Muscle layer of colon (tissue), 2 donors: ENCODE measurements around the gene DNAAF8.

Experiments used
- H3K27ac ChIP-seq: one replicate; pipeline ENCODE4 v1.7.0; 2013; ENCODE audit warnings: low read depth, mild to moderate bottlenecking, low read length, moderate library complexity
- H3K27me3 ChIP-seq, 2 donors: one replicate each; pipeline ENCODE4 v1.7.0; 2013; ENCODE audit warnings: low read length in 2 of 2, mild to moderate bottlenecking in 2 of 2; ENCODE audit not compliant: insufficient read depth in 2 of 2, control insufficient read depth in 1 of 2
- H3K36me3 ChIP-seq: one replicate; pipeline ENCODE4 v1.7.0; 2013; ENCODE audit warnings: mild to moderate bottlenecking, low read length; ENCODE audit not compliant: insufficient read depth
- H3K4me1 ChIP-seq: one replicate; pipeline ENCODE4 v1.7.0; 2013; ENCODE audit warnings: mild to moderate bottlenecking, low read length; ENCODE audit not compliant: insufficient read depth
- H3K4me3 ChIP-seq, 2 donors: one replicate each; pipeline ENCODE4 v1.7.0; 2013; ENCODE audit warnings: low read length in 2 of 2, low read depth in 1 of 2, mild to moderate bottlenecking in 1 of 2, moderate library complexity in 1 of 2
- H3K9ac ChIP-seq: one replicate; pipeline ENCODE4 v1.7.0; 2013; ENCODE audit warnings: low read length
- H3K9me3 ChIP-seq: one replicate; pipeline ENCODE4 v1.7.0; 2013; ENCODE audit warnings: mild to moderate bottlenecking, low read length
- donor health status: abdominal sarcoma.
- donor health status: Adenocarcinoma of cecum.

Gene DNAAF8

GRCh38 chr16:4690946-4691665 is 43.2 kb upstream of the DNAAF8 start:
- Histone ChIP-seq H3K36me3 (peaks cover 10% of the 10 kb centered on the region), H3K9ac (no peak overlapping the region), H3K27me3 (no peaks in the 10 kb centered on the region), H3K4me3 (no peak overlapping the region), H3K27ac (no peak overlapping the region), H3K4me1 (peaks cover 20% of the 10 kb centered on the region), H3K9me3 (no peaks in the 10 kb centered on the region)

GRCh38 chr16:4691666-4692412 is 42.5 kb upstream of the DNAAF8 start:
- H3K36me3 ChIP-seq, result peaks cover 13% of the 10 kb centered on the region
- no peak overlapping the region for H3K27ac ChIP-seq

GRCh38 chr16:4692460-4693295 is 41.7 kb upstream of the DNAAF8 start:
- H3K27me3 ChIP-seq, result no peaks in the 10 kb centered on the region
- no peak overlapping the region for H3K9ac ChIP-seq
- H3K4me3 ChIP-seq, result peak overlapping the region; percentile 62 to 75
- H3K36me3 ChIP-seq, result peaks cover 14% of the 10 kb centered on the region
- peaks cover 20% of the 10 kb centered on the region for H3K4me1 ChIP-seq
- H3K9me3 ChIP-seq, result no peaks in the 10 kb centered on the region
- H3K27ac ChIP-seq, result peak overlapping the region; percentile 66

More at GRCh38 chr16:4691666-4692412, 42.5 kb upstream of the DNAAF8 start:
- no peaks in the 10 kb centered on the region for H3K27me3 ChIP-seq
- H3K4me1 ChIP-seq, result peaks cover 20% of the 10 kb centered on the region
- no peaks in the 10 kb centered on the region for H3K9me3 ChIP-seq
- no peak overlapping the region for H3K9ac ChIP-seq
- H3K4me3 ChIP-seq, result no peak overlapping the region

GRCh38 chr16:4693296-4693955 is 40.9 kb upstream of the DNAAF8 start, which contains the start of gene NUDT16L1:
NUDT16L1 (plus strand) TSS chr16:4693562; CDS start chr16:4693727, 165 bp downstream.
- H3K4me1 ChIP-seq, result peaks cover 20% of the 10 kb centered on the region
- H3K36me3 ChIP-seq, result peaks cover 21% of the 10 kb centered on the region
- H3K27me3 ChIP-seq, result no peaks in the 10 kb centered on the region
- no peaks in the 10 kb centered on the region for H3K9me3 ChIP-seq
- H3K27ac ChIP-seq, result peak within 1 kb of the TSS; percentile 90
- peak within 1 kb of the TSS; percentile 27 for H3K9ac ChIP-seq
- H3K4me3 ChIP-seq, result peak within 1 kb of the TSS; percentile 66 to 75

- peaks cover 20% of the 10 kb centered on the region for H3K4me1 ChIP-seq
- H3K27me3 ChIP-seq, result no peaks in the 10 kb centered on the region
- peak overlapping the region; percentile 27 for H3K9ac ChIP-seq
- H3K27ac ChIP-seq, result peak overlapping the region; percentile 90
- H3K36me3 ChIP-seq, result peaks cover 28% of the 10 kb centered on the region
- H3K4me3 ChIP-seq, result peak overlapping the region; percentile 66 to 75
- no peaks in the 10 kb centered on the region for H3K9me3 ChIP-seq
These were observed 40.2 kb upstream of the DNAAF8 start for GRCh38 chr16:4693956-4694641.

- peak overlapping the region; percentile 61 for H3K27ac ChIP-seq
- peak overlapping the region; percentile 27 for H3K9ac ChIP-seq
- H3K4me1 ChIP-seq, result peaks cover 20% of the 10 kb centered on the region
- no peaks in the 10 kb centered on the region for H3K9me3 ChIP-seq
- H3K4me3 ChIP-seq, result peak overlapping the region in 1 of 2 donors; percentile 66
- H3K36me3 ChIP-seq, result peaks cover 35% of the 10 kb centered on the region
- no peaks in the 10 kb centered on the region for H3K27me3 ChIP-seq
These were observed 39.5 kb upstream of the DNAAF8 start for GRCh38 chr16:4694642-4695451.

GRCh38 chr16:4695473-4696171 is 38.7 kb upstream of the DNAAF8 start:
- Histone ChIP-seq H3K4me3 (no peak overlapping the region), H3K36me3 (peaks cover 43% of the 10 kb centered on the region)

GRCh38 chr16:4696172-4696904 is 38.0 kb upstream of the DNAAF8 start:
- H3K27me3 ChIP-seq, result no peaks in the 10 kb centered on the region
- peaks cover 50% of the 10 kb centered on the region for H3K36me3 ChIP-seq
- H3K9ac ChIP-seq, result no peak overlapping the region
- H3K4me3 ChIP-seq, result no peak overlapping the region
- H3K27ac ChIP-seq, result no peak overlapping the region
- H3K9me3 ChIP-seq, result no peaks in the 10 kb centered on the region
- peaks cover 20% of the 10 kb centered on the region for H3K4me1 ChIP-seq

More at GRCh38 chr16:4695473-4696171, 38.7 kb upstream of the DNAAF8 start:
- Histone ChIP-seq H3K9me3 (no peaks in the 10 kb centered on the region), H3K27ac (no peak overlapping the region), H3K27me3 (no peaks in the 10 kb centered on the region), H3K9ac (no peak overlapping the region), H3K4me1 (peaks cover 20% of the 10 kb centered on the region)
